ENCODE results near the gene PLTP. TPM values are rescaled to one million over a fixed set of nuclear protein-coding genes. Genes with fewer than 3 reads are reported as not detected.

PLTP gene
- total RNA-seq, 1 experiment from 2014 or later = 4.7 TPM

GRCh38 chr20:45937765-45938164 lies 25.8 kb upstream of the PLTP start:
- ATAC-seq (no peak), DNase-seq (ENCODE audit: low read depth, low spot score) (no peak)
- Histone ChIP-seq H3K9me2 (ENCODE audit: insufficient read depth) (no peaks in the 10 kb centered on the region), H3K36me3 (ENCODE audit: control insufficient read depth in 1 of 2, insufficient read depth in 2 of 2, low read length in 2 of 2) (peaks cover 27 to 33% of the 10 kb centered on the region in 2 experiments), H3K4me2 (ENCODE audit: low read length) (no peak overlapping the region), H2AFZ (ENCODE audit: low read depth, low read length, poor library complexity, severe bottlenecking) (no peak overlapping the region), H3K27me3 (ENCODE audit: insufficient read depth, low read length) (no peaks in the 10 kb centered on the region), H4K20me1 (ENCODE audit: insufficient read depth) (no peaks in the 10 kb centered on the region), H3K27ac (ENCODE audit: low read depth, low read length) (no peak overlapping the region), H3K4me1 (ENCODE audit: control insufficient read depth in 1 of 2, insufficient read depth in 2 of 2, low read length in 2 of 2) (peaks cover 4 to 32% of the 10 kb centered on the region in 2 experiments; a peak in 3 of 4 replicates), H3K79me2 (ENCODE audit: insufficient read depth, low read length) (peaks cover 31% of the 10 kb centered on the region), H3K9ac (ENCODE audit: low read length) (no peak overlapping the region), H3K4me3 (replicated peaks in 1 of 2; ENCODE audit: low read depth in 1 of 2, low read length in 2 of 2) (no peak overlapping the region), H3K9me3 (ENCODE audit: control insufficient read depth in 1 of 2, insufficient read depth in 1 of 2, low read depth in 1 of 2, low read length in 2 of 2) (no peaks in the 10 kb centered on the region)
- ChIA-PET POLR2A (interaction anchor here (0.9 kb wide), 1 partner anchor 11 kb away, joined by 3 read pairs; no protein-coding TSS in a partner anchor), RAD21 (ENCODE audit: low non-redundant PET in 1 of 2, low total read pairs in 2 of 2, uncharacterized antibody in 2 of 2, unreplicated experiment in 2 of 2) (no interaction called here), CTCF (interaction anchor here (1.4 kb wide), 1 partner anchor 49 kb away, joined by 4 read pairs; no protein-coding TSS in a partner anchor)
- intact Hi-C loops (cut with micrococcal nuclease) = loop anchor here (10.0 kb wide), 2 partner anchors 103 to 393 kb away; partner anchors contain the start of genes EPPIN and SNX21
- no peak for TF ChIP-seq TCF7L2 (IDR thresholded peaks at IDR 0.05; ENCODE audit: borderline replicate concordance, extremely low read depth, insufficient read depth, insufficient read length)
- TF ChIP-seq FOSL1 (IDR thresholded peaks at IDR 0.05; ENCODE audit: low read depth) = no peak
- no peak for TF ChIP-seq POLR2A (IDR thresholded peaks at IDR 0.05; ENCODE audit: borderline replicate concordance, extremely low read depth, insufficient read depth, insufficient read length)
- no peak for TF ChIP-seq ELF1 (IDR thresholded peaks at IDR 0.05; ENCODE audit: borderline replicate concordance, low read depth)
- no peak for TF ChIP-seq ZNF274 (IDR thresholded peaks at IDR 0.05; ENCODE audit: low read depth, low read length)
- no peak for TF ChIP-seq JUND (IDR thresholded peaks at IDR 0.05)
- TF ChIP-seq SP1 (IDR thresholded peaks at IDR 0.05; ENCODE audit: low read depth) = no peak
- TF ChIP-seq SIN3A (IDR thresholded peaks at IDR 0.05; ENCODE audit: low read depth) = no peak
- no peak for TF ChIP-seq REST (IDR thresholded peaks at IDR 0.05; ENCODE audit: low read depth)
- TF ChIP-seq EGR1 (IDR thresholded peaks at IDR 0.05; ENCODE audit: low read depth) = no peak
- TF ChIP-seq CTCF (IDR thresholded peaks at IDR 0.05 in 2 of 3, conservative IDR thresholded peaks at IDR 0.05 in 1 of 3; ENCODE audit: borderline replicate concordance in 1 of 3, insufficient read depth in 1 of 3, low read depth in 2 of 3, low read length in 2 of 3) = no peak
- TF ChIP-seq YY1 (IDR thresholded peaks at IDR 0.05; ENCODE audit: extremely low read depth, insufficient replicate concordance, low read depth, low read length) = no peak
- no peak for TF ChIP-seq ZBTB33 (IDR thresholded peaks at IDR 0.05; ENCODE audit: extremely low read depth, insufficient replicate concordance, low read length)
- no peak for TF ChIP-seq CEBPB (IDR thresholded peaks at IDR 0.05; ENCODE audit: low read depth)
- no peak for TF ChIP-seq EZH2phosphoT487 (IDR thresholded peaks at IDR 0.05; ENCODE audit: borderline replicate concordance)
- BruUV-seq (replicated peaks) = TSS peak; percentile 2

All from HCT116 (cell line).